AG10803 (cell line): ENCODE data around the gene UROC1.
"Not testable (repeated sequence)": the region's sequence is repeated elsewhere in the genome, so short reads cannot be mapped to it uniquely, and the experiment has no call there.

ENCODE experiments used
- DNase-seq: peaks from one replicate; pipeline ENCODE4 v3.0.0; 2010; ENCODE audit warnings: low read depth
- H3K4me3 ChIP-seq: 2 replicates; pipeline ENCODE4 v1.5.1; 2011; ENCODE audit warnings: mild to moderate bottlenecking, low read length, control low read depth
- CTCF ChIP-seq: conservative IDR thresholded peaks from 2 replicates; pipeline ENCODE4 v1.5.1; 2011; ENCODE audit warnings: mild to moderate bottlenecking, low read length, control low read depth, inconsistent platforms

Gene UROC1

GRCh38 chr3:126537116-126537729 is 19.6 kb upstream of the UROC1 start:
- no peak overlapping the region for H3K4me3 ChIP-seq
- DNase-seq, result no peak

GRCh38 chr3:126536126-126536525 is 18.6 kb upstream of the UROC1 start:
- H3K4me3 ChIP-seq, result no peak overlapping the region
- TF ChIP-seq CTCF, result no peak
- DNase-seq, result no peak

More at GRCh38 chr3:126537116-126537729, 19.6 kb upstream of the UROC1 start:
- TF ChIP-seq CTCF, result no peak

GRCh38 chr3:126535636-126536035 is 18.1 kb upstream of the UROC1 start:
- no peak overlapping the region for H3K4me3 ChIP-seq
- no peak for DNase-seq
- TF ChIP-seq CTCF, result no peak

- DNase-seq, H3K4me3 ChIP-seq: not testable (repeated sequence)
These were observed 17.1 kb upstream of the UROC1 start for GRCh38 chr3:126534716-126535115.

- no peak for DNase-seq
- H3K4me3 ChIP-seq, result no peak overlapping the region
- TF ChIP-seq CTCF, result no peak
These were observed 15.9 kb upstream of the UROC1 start for GRCh38 chr3:126533506-126533905.

- H3K4me3 ChIP-seq, result no peak overlapping the region
- DNase-seq, result no peak
- TF ChIP-seq CTCF, result no peak
These were observed 13.4 kb upstream of the UROC1 start for GRCh38 chr3:126531051-126531330.

GRCh38 chr3:126530171-126531050 is 12.8 kb upstream of the UROC1 start:
- no peak for DNase-seq
- TF ChIP-seq CTCF, result no peak
- H3K4me3 ChIP-seq, result no peak overlapping the region
